KG1 (cell line): Measurements from ENCODE around the gene PTGER2.

Experiments
- DNase-seq: peaks from one replicate; lab custom pipeline; 2025; lab: John Stamatoyannopoulos, UW

PTGER2 gene

GRCh38 chr14:52313903-52314594 is at the start of gene PTGER2:
PTGER2 (plus strand) TSS chr14:52314312; CDS start chr14:52314549, 237 bp downstream.
- DNase-seq, result peak; percentile 15

GRCh38 chr14:52265253-52265652 is 48.9 kb upstream of the PTGER2 start:
- peak; percentile 24 for DNase-seq

- no peak for DNase-seq
These were observed 47.9 kb upstream of the PTGER2 start for GRCh38 chr14:52266179-52266578.

GRCh38 chr14:52266782-52267181 is 47.3 kb upstream of the PTGER2 start:
- no peak for DNase-seq

- DNase-seq, result no peak
These were observed 46.4 kb upstream of the PTGER2 start, which contains the start of gene PTGDR for GRCh38 chr14:52267501-52268278. PTGDR (plus strand) TSS chr14:52267698; CDS start chr14:52267815, 117 bp downstream.

- DNase-seq, result no peak
These were observed 45.6 kb upstream of the PTGER2 start for GRCh38 chr14:52268279-52269061.

GRCh38 chr14:52269100-52269499 is 45.0 kb upstream of the PTGER2 start:
- no peak for DNase-seq

GRCh38 chr14:52269982-52270381 is 44.1 kb upstream of the PTGER2 start:
- no peak for DNase-seq

- DNase-seq, result no peak
These were observed 42.6 kb upstream of the PTGER2 start for GRCh38 chr14:52271538-52271937.

- DNase-seq, result peak; percentile 14
These were observed 41.7 kb upstream of the PTGER2 start for GRCh38 chr14:52272375-52272774.

- no peak for DNase-seq
These were observed 38.7 kb upstream of the PTGER2 start for GRCh38 chr14:52275372-52275771.

GRCh38 chr14:52277552-52277951 is 36.6 kb upstream of the PTGER2 start:
- DNase-seq, result no peak

- DNase-seq, result no peak
These were observed 34.7 kb upstream of the PTGER2 start for GRCh38 chr14:52279408-52279807.

GRCh38 chr14:52283099-52283498 is 31.0 kb upstream of the PTGER2 start:
- no peak for DNase-seq

- DNase-seq, result no peak
These were observed 27.2 kb upstream of the PTGER2 start for GRCh38 chr14:52286661-52287649.

- DNase-seq, result no peak
These were observed 17.7 kb upstream of the PTGER2 start for GRCh38 chr14:52296378-52296777.

GRCh38 chr14:52298795-52299194 is 15.3 kb upstream of the PTGER2 start:
- no peak for DNase-seq

GRCh38 chr14:52299692-52300278 is 14.3 kb upstream of the PTGER2 start:
- DNase-seq, result no peak

GRCh38 chr14:52303236-52303635 is 10.9 kb upstream of the PTGER2 start:
- DNase-seq, result no peak

- no peak for DNase-seq
These were observed 9.7 kb upstream of the PTGER2 start for GRCh38 chr14:52304248-52304904.
